ENCODE data around the gene B3GLCT.

DNA sequence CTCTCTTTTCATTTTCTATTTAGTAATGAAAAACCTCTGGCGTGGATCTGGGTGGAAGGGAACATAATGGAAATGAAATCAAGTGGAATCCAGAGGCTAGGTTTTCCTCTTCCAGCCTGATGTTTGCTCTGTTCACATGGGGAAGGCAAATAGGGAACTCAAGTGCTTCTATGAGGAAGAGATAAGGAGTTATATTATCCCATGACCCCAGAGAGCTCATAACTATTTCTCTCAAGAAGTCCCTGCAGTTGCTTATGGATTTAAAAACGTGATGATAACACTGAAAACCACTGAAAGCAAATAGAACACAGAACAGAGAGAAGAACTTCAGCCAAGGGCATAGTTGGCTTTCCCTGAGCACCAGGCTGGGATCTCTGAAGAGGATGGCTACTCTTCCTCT is 157.8 kb downstream of the B3GLCT start:
- TF ChIP-seq POLR2AphosphoS5 (IDR thresholded peaks at IDR 0.05; ENCODE audit: low read depth) (no peak), EZH2 (IDR thresholded peaks at IDR 0.05; ENCODE audit: low read depth, unreplicated experiment) (no peak), EZH2phosphoT487 (IDR thresholded peaks at IDR 0.05; ENCODE audit: unreplicated experiment) (no peak), REST (IDR thresholded peaks at IDR 0.05; ENCODE audit: unreplicated experiment) (no peak), CTCF (conservative IDR thresholded peaks at IDR 0.05; ENCODE audit: low read depth in 2 of 2) (no peak), STAT1 (IDR thresholded peaks at IDR 0.05; ENCODE audit: unreplicated experiment) (no peak), CREB1 (CRISPR knock-in tag; IDR thresholded peaks at IDR 0.05; ENCODE audit: low read depth) (no peak), NANOG (IDR thresholded peaks at IDR 0.05; ENCODE audit: borderline replicate concordance) (no peak), JUNB (IDR thresholded peaks at IDR 0.05; ENCODE audit: unreplicated experiment) (no peak), ZNF114 (CRISPR knock-in tag; IDR thresholded peaks at IDR 0.05) (no peak), ZNF331 (CRISPR knock-in tag; IDR thresholded peaks at IDR 0.05; ENCODE audit: low read depth) (no peak)
- TF ChIP-seq, protein P1, sequence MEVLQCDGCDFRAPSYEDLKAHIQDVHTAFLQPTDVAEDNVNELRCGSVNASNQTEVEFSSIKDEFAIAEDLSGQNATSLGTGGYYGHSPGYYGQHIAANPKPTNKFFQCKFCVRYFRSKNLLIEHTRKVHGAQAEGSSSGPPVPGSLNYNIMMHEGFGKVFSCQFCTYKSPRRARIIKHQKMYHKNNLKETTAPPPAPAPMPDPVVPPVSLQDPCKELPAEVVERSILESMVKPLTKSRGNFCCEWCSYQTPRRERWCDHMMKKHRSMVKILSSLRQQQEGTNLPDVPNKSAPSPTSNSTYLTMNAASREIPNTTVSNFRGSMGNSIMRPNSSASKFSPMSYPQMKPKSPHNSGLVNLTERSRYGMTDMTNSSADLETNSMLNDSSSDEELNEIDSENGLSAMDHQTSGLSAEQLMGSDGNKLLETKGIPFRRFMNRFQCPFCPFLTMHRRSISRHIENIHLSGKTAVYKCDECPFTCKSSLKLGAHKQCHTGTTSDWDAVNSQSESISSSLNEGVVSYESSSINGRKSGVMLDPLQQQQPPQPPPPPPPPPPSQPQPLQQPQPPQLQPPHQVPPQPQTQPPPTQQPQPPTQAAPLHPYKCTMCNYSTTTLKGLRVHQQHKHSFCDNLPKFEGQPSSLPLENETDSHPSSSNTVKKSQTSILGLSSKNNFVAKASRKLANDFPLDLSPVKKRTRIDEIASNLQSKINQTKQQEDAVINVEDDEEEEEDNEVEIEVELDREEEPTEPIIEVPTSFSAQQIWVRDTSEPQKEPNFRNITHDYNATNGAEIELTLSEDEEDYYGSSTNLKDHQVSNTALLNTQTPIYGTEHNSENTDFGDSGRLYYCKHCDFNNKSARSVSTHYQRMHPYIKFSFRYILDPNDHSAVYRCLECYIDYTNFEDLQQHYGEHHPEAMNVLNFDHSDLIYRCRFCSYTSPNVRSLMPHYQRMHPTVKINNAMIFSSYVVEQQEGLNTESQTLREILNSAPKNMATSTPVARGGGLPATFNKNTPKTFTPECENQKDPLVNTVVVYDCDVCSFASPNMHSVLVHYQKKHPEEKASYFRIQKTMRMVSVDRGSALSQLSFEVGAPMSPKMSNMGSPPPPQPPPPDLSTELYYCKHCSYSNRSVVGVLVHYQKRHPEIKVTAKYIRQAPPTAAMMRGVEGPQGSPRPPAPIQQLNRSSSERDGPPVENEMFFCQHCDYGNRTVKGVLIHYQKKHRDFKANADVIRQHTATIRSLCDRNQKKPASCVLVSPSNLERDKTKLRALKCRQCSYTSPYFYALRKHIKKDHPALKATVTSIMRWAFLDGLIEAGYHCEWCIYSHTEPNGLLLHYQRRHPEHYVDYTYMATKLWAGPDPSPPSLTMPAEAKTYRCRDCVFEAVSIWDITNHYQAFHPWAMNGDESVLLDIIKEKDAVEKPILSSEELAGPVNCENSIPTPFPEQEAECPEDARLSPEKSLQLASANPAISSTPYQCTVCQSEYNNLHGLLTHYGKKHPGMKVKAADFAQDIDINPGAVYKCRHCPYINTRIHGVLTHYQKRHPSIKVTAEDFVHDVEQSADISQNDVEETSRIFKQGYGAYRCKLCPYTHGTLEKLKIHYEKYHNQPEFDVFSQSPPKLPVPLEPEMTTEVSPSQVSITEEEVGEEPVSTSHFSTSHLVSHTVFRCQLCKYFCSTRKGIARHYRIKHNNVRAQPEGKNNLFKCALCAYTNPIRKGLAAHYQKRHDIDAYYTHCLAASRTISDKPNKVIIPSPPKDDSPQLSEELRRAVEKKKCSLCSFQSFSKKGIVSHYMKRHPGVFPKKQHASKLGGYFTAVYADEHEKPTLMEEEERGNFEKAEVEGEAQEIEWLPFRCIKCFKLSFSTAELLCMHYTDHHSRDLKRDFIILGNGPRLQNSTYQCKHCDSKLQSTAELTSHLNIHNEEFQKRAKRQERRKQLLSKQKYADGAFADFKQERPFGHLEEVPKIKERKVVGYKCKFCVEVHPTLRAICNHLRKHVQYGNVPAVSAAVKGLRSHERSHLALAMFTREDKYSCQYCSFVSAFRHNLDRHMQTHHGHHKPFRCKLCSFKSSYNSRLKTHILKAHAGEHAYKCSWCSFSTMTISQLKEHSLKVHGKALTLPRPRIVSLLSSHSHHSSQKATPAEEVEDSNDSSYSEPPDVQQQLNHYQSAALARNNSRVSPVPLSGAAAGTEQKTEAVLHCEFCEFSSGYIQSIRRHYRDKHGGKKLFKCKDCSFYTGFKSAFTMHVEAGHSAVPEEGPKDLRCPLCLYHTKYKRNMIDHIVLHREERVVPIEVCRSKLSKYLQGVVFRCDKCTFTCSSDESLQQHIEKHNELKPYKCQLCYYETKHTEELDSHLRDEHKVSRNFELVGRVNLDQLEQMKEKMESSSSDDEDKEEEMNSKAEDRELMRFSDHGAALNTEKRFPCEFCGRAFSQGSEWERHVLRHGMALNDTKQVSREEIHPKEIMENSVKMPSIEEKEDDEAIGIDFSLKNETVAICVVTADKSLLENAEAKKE (CRISPR knock-in tag; IDR thresholded peaks at IDR 0.05): no peak
- TF ChIP-seq, protein P2, sequence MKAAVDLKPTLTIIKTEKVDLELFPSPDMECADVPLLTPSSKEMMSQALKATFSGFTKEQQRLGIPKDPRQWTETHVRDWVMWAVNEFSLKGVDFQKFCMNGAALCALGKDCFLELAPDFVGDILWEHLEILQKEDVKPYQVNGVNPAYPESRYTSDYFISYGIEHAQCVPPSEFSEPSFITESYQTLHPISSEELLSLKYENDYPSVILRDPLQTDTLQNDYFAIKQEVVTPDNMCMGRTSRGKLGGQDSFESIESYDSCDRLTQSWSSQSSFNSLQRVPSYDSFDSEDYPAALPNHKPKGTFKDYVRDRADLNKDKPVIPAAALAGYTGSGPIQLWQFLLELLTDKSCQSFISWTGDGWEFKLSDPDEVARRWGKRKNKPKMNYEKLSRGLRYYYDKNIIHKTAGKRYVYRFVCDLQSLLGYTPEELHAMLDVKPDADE (IDR thresholded peaks at IDR 0.05): no peak
